SK-N-SH (cell line): Measurements from ENCODE around the gene PROM1. TPM values are rescaled to one million over a fixed set of nuclear protein-coding genes. Genes with fewer than 3 reads are reported as not detected.

ENCODE experiments used
- CTCF ChIA-PET: fragments of 300-600, 350-600 bp; formaldehyde crosslinking; extraction: SDS; loops from one replicate; lab custom pipeline; 2021; lab: Yijun Ruan, JAX
- POLR2A ChIA-PET: fragments of 350-600 bp; sonication (Branson Sonifier 250); formaldehyde crosslinking; extraction: SDS; loops from one replicate; lab custom pipeline; 2020; ENCODE audit warnings: antibody characterized with exemption, inconsistent platforms; lab: Yijun Ruan, JAX
- DNase-seq: peaks from one replicate; pipeline ENCODE4 v3.0.0; 2012
- H2AFZ ChIP-seq: fragments of 200-600 bp; sonication (generic); 2 replicates; pipeline ENCODE4 v1.8.1; 2016; ENCODE audit warnings: antibody characterized with exemption, mild to moderate bottlenecking, low read depth
- H3F3A ChIP-seq: fragments of 200-600 bp; sonication (generic); replicated peaks from 2 replicates; pipeline ENCODE3; 2016; ENCODE audit warnings: antibody characterized with exemption, mild to moderate bottlenecking; ENCODE audit not compliant: insufficient read depth
- H3K27ac ChIP-seq, 2 experiments: fragments of 200-500 bp in 1 of 2; fragments of 200-600 bp in 1 of 2; sonication (Bioruptor generic) in 1 of 2; sonication (generic), shearing (Covaris generic) in 1 of 2; 2 replicates each; pipeline versions ENCODE4 v1.5.1 to v1.6.1; 2014 to 2016; ENCODE audit warnings: low read depth in 2 of 2, inconsistent platforms in 1 of 2, low read length in 1 of 2, mild to moderate bottlenecking in 1 of 2, mixed read lengths in 1 of 2
- H3K27me3 ChIP-seq: fragments of 200-600 bp; sonication (generic), shearing (Covaris generic); 2 replicates; pipeline ENCODE4 v1.6.1; 2016; ENCODE audit warnings: mixed run types; ENCODE audit not compliant: insufficient read depth
- H3K36me3 ChIP-seq, 2 experiments: fragments of 200-500 bp in 1 of 2; fragments of 200-600 bp in 1 of 2; sonication (Bioruptor generic) in 1 of 2; sonication (generic) in 1 of 2; replicated peaks in 1 of 2; 2 replicates each; pipeline versions ENCODE3 to v1.5.1; 2014 to 2016; ENCODE audit warnings: low read length in 1 of 2, mild to moderate bottlenecking in 1 of 2; ENCODE audit not compliant: insufficient read depth in 2 of 2, control insufficient read depth in 1 of 2
- H3K4me1 ChIP-seq, 2 experiments: fragments of 200-500 bp in 1 of 2; fragments of 200-600 bp in 1 of 2; sonication (Bioruptor generic) in 1 of 2; sonication (generic), shearing (Covaris generic) in 1 of 2; 2 replicates each; pipeline versions ENCODE4 v1.5.1 to v1.6.1; 2014 to 2016; ENCODE audit warnings: low read depth in 1 of 2, low read length in 1 of 2, mixed run types in 1 of 2; ENCODE audit not compliant: insufficient read depth in 2 of 2, control insufficient read depth in 1 of 2
- H3K4me2 ChIP-seq: fragments of 200-600 bp; sonication (generic), shearing (Covaris generic); 2 replicates; pipeline ENCODE4 v1.6.1; 2017; ENCODE audit warnings: mixed run types
- H3K4me3 ChIP-seq, 2 experiments: fragments of 200-500 bp in 1 of 2; fragments of 200-600 bp in 1 of 2; sonication (Bioruptor generic) in 1 of 2; sonication (generic), shearing (Covaris generic) in 1 of 2; 2 replicates each; pipeline versions ENCODE4 v1.5.1 to v1.8.1; 2014 to 2016; ENCODE audit warnings: low read depth in 2 of 2, inconsistent platforms in 1 of 2, low read length in 1 of 2, mild to moderate bottlenecking in 1 of 2, mixed read lengths in 1 of 2, moderate library complexity in 1 of 2
- H3K79me2 ChIP-seq: fragments of 200-600 bp; sonication (generic); 2 replicates; pipeline ENCODE4 v1.8.1; 2017; ENCODE audit warnings: mild to moderate bottlenecking; ENCODE audit not compliant: insufficient read depth
- H3K9ac ChIP-seq: fragments of 200-600 bp; sonication (generic); 2 replicates; pipeline ENCODE4 v1.6.1; 2017; ENCODE audit warnings: mixed run types
- H3K9me2 ChIP-seq: fragments of 200-600 bp; sonication (generic); 2 replicates; pipeline ENCODE4 v1.6.1; 2017; ENCODE audit warnings: mixed run types
- H3K9me3 ChIP-seq: fragments of 200-600 bp; sonication (generic); 2 replicates; pipeline ENCODE4 v1.6.1; 2017; ENCODE audit warnings: mixed run types, mild to moderate bottlenecking, moderate library complexity
- H4K20me1 ChIP-seq: fragments of 200-600 bp; sonication (generic); 2 replicates; pipeline ENCODE4 v1.6.1; 2017; ENCODE audit warnings: mild to moderate bottlenecking, mixed run types; ENCODE audit not compliant: insufficient read depth
- CHD2 ChIP-seq: fragments of 150-350 bp; IDR thresholded peaks from 2 replicates; pipeline ENCODE4 v1.6.1; 2018; ENCODE audit warnings: low read length; ENCODE audit not compliant: partially characterized antibody
- EP300 ChIP-seq, 2 experiments: IDR thresholded peaks; 2 replicates each; pipeline versions ENCODE4 v1.4.0 to v1.6.1; 2012; ENCODE audit warnings: borderline replicate concordance in 1 of 2, low read depth in 1 of 2, low read length in 1 of 2
- FOSL2 ChIP-seq: IDR thresholded peaks from 2 replicates; pipeline ENCODE4 v1.4.0; 2012; ENCODE audit warnings: low read depth, mild to moderate bottlenecking, moderate library complexity, borderline replicate concordance
- FOXM1 ChIP-seq: IDR thresholded peaks from 2 replicates; pipeline ENCODE4 v1.4.0; 2012; ENCODE audit warnings: low read depth, mild to moderate bottlenecking
- GATA2 ChIP-seq: sonication (generic); formaldehyde crosslinking; IDR thresholded peaks from 2 replicates; pipeline ENCODE4 v1.5.0; 2020; ENCODE audit warnings: mild to moderate bottlenecking, missing genetic modification reagents
- MXI1 ChIP-seq: IDR thresholded peaks from 2 replicates; pipeline ENCODE4 v1.6.1; 2012; ENCODE audit warnings: mild to moderate bottlenecking, low read depth, low read length, improper control_type of control experiment
- NFIC ChIP-seq: IDR thresholded peaks from 2 replicates; pipeline ENCODE4 v1.4.0; 2012; ENCODE audit warnings: borderline replicate concordance
- NRF1 ChIP-seq: IDR thresholded peaks from 2 replicates; pipeline ENCODE4 v1.6.1; 2012; ENCODE audit warnings: low read depth, mild to moderate bottlenecking, low read length
- POLR2AphosphoS5 ChIP-seq: IDR thresholded peaks from 2 replicates; pipeline ENCODE4 v1.6.1; 2012; ENCODE audit warnings: low read depth, low read length
- RFX5 ChIP-seq: IDR thresholded peaks from 2 replicates; pipeline ENCODE4 v1.6.1; 2012; ENCODE audit warnings: mild to moderate bottlenecking, improper control_type of control experiment, low read length
- SIN3A ChIP-seq: IDR thresholded peaks from 2 replicates; pipeline ENCODE4 v1.6.1; 2012; ENCODE audit warnings: low read depth, mild to moderate bottlenecking, low read length, moderate library complexity, borderline replicate concordance
- TEAD4 ChIP-seq: IDR thresholded peaks from 2 replicates; pipeline ENCODE4 v1.4.0; 2012; ENCODE audit warnings: mild to moderate bottlenecking, borderline replicate concordance; ENCODE audit not compliant: insufficient read depth
- whole genome bisulfite sequencing: methylation state at CpG from one replicate; pipeline ENCODE4 v1.1.6; 2017; ENCODE audit warnings: low lambda C conversion rate; 5-methylcytosine and 5-hydroxymethylcytosine counted together
- polyA plus RNA-seq, 3 experiments: library from polyadenylated mRNA; depleted of rRNA; stranded (reverse); fragments of >200 nt; gene quantifications; 2 replicates each; pipeline ENCODE4 v1.2.3, GENCODE V29; 2012
- TF ChIP-seq, protein P1 (sequence below): fragments of 150-350 bp; IDR thresholded peaks from 2 replicates; pipeline ENCODE4 v1.6.1; 2016; ENCODE audit warnings: mild to moderate bottlenecking, low read depth, low read length
- TF ChIP-seq, protein P2 (sequence below): IDR thresholded peaks from 2 replicates; pipeline ENCODE4 v1.4.0; 2012; ENCODE audit warnings: low read depth
- TF ChIP-seq, protein P3 (sequence below): IDR thresholded peaks from 2 replicates; pipeline ENCODE4; 2012
- TF ChIP-seq, protein P4 (sequence below): IDR thresholded peaks from 2 replicates; pipeline ENCODE4 v1.4.0; 2012; ENCODE audit warnings: low read depth, borderline replicate concordance
- TF ChIP-seq, protein P5 (sequence below): fragments of 150-350 bp; IDR thresholded peaks from 2 replicates; pipeline ENCODE4 v1.6.1; 2017; ENCODE audit warnings: antibody characterized with exemption, low read length, low read depth, borderline replicate concordance

PROM1 gene
- polyA plus RNA-seq, 1 of the 3 experiments (the other 2 are of a cell fraction), result not detected

DNA sequence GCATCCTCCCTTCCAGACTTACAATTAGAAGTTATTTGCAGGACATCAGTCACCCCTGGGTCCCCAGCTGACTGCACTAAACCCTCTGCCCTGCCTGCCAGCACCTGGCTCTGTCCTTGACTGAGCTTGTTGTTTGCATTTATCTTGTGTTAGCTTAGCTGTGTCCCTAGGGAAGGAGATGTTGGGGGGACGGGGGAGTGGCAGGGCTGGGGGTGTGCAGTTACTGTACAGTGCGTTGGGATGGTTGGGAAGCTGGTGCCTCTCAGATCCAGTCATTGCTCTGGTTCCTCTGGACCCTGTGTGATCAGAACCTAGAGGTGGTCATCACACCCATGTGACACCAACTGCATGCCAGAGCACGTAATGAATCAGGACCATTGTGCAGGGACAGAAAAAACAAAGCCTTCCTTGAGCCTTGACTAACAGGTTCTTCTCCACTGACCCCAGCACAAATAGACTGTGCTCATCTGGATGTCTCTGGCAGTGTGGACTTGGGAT lies 32.7 kb upstream of the PROM1 start:
- ChIA-PET CTCF (no interaction called here), POLR2A (no interaction called here)

More for the DNA sequence above, 32.7 kb upstream of the PROM1 start:
- Histone ChIP-seq H3K27me3 (no peaks in the 10 kb centered on the region), H3K27ac (no peak overlapping the region), H3K9me2 (no peaks in the 10 kb centered on the region), H3K4me1 (no peaks in the 10 kb centered on the region), H3K9me3 (no peaks in the 10 kb centered on the region), H3K36me3 (no peaks in the 10 kb centered on the region), H3K79me2 (no peaks in the 10 kb centered on the region), H3K9ac (no peak overlapping the region), H3K4me2 (no peak overlapping the region), H2AFZ (no peak overlapping the region), H3F3A (no peaks in the 10 kb centered on the region), H3K4me3 (no peak overlapping the region), H4K20me1 (no peaks in the 10 kb centered on the region)
- WGBS, result 38% methylated on average over 2 of the region's 3 CpGs
- TF ChIP-seq TEAD4 (no peak), NRF1 (no peak), EP300 (IDR thresholded peaks at IDR 0.05; ENCODE audit: borderline replicate concordance in 1 of 2, low read depth in 1 of 2, low read length in 1 of 2) (no peak), RFX5 (no peak), CHD2 (no peak), MXI1 (no peak), NFIC (no peak), POLR2AphosphoS5 (no peak), FOSL2 (no peak), SIN3A (no peak), GATA2 (CRISPR knock-in tag) (no peak), FOXM1 (no peak)
- TF ChIP-seq, protein P1, sequence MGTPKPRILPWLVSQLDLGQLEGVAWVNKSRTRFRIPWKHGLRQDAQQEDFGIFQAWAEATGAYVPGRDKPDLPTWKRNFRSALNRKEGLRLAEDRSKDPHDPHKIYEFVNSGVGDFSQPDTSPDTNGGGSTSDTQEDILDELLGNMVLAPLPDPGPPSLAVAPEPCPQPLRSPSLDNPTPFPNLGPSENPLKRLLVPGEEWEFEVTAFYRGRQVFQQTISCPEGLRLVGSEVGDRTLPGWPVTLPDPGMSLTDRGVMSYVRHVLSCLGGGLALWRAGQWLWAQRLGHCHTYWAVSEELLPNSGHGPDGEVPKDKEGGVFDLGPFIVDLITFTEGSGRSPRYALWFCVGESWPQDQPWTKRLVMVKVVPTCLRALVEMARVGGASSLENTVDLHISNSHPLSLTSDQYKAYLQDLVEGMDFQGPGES, result no peak
- TF ChIP-seq, protein P2, sequence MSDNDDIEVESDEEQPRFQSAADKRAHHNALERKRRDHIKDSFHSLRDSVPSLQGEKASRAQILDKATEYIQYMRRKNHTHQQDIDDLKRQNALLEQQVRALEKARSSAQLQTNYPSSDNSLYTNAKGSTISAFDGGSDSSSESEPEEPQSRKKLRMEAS, result no peak
- TF ChIP-seq, protein P3, sequence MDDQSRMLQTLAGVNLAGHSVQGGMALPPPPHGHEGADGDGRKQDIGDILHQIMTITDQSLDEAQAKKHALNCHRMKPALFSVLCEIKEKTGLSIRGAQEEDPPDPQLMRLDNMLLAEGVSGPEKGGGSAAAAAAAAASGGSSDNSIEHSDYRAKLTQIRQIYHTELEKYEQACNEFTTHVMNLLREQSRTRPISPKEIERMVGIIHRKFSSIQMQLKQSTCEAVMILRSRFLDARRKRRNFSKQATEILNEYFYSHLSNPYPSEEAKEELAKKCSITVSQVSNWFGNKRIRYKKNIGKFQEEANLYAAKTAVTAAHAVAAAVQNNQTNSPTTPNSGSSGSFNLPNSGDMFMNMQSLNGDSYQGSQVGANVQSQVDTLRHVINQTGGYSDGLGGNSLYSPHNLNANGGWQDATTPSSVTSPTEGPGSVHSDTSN, result no peak
- TF ChIP-seq, protein P4, sequence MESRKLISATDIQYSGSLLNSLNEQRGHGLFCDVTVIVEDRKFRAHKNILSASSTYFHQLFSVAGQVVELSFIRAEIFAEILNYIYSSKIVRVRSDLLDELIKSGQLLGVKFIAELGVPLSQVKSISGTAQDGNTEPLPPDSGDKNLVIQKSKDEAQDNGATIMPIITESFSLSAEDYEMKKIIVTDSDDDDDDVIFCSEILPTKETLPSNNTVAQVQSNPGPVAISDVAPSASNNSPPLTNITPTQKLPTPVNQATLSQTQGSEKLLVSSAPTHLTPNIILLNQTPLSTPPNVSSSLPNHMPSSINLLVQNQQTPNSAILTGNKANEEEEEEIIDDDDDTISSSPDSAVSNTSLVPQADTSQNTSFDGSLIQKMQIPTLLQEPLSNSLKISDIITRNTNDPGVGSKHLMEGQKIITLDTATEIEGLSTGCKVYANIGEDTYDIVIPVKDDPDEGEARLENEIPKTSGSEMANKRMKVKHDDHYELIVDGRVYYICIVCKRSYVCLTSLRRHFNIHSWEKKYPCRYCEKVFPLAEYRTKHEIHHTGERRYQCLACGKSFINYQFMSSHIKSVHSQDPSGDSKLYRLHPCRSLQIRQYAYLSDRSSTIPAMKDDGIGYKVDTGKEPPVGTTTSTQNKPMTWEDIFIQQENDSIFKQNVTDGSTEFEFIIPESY, result no peak
- TF ChIP-seq, protein P5, sequence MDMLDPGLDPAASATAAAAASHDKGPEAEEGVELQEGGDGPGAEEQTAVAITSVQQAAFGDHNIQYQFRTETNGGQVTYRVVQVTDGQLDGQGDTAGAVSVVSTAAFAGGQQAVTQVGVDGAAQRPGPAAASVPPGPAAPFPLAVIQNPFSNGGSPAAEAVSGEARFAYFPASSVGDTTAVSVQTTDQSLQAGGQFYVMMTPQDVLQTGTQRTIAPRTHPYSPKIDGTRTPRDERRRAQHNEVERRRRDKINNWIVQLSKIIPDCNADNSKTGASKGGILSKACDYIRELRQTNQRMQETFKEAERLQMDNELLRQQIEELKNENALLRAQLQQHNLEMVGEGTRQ, result no peak
- no peak for DNase-seq
